Bronchial epithelial cell (primary cell): ENCODE results near the gene RCHY1. TPM values are rescaled to one million over a fixed set of nuclear protein-coding genes. Genes with fewer than 3 reads are reported as not detected.

Source experiments
- DNase-seq: peaks from one replicate; pipeline ENCODE4 v3.0.0-alpha.2; 2010; ENCODE audit warnings: low read depth
- FAIRE-seq: peaks from 2 replicates; lab custom pipeline; 2011; peaks lifted over from hg19 to GRCh38; lab: Jason Lieb, UNC
- H3K27me3 ChIP-seq: 2 replicates; pipeline ENCODE4 v1.5.1; 2011; ENCODE audit warnings: low read length; ENCODE audit not compliant: control insufficient read depth, insufficient read depth
- H3K36me3 ChIP-seq: 2 replicates; pipeline ENCODE4 v1.5.1; 2011; ENCODE audit warnings: low read length; ENCODE audit not compliant: control insufficient read depth, insufficient read depth
- H3K4me3 ChIP-seq: 2 replicates; pipeline ENCODE4 v1.5.1; 2011; ENCODE audit warnings: mild to moderate bottlenecking, low read depth, low read length, control low read depth
- total RNA-seq: library from RNA; depleted of rRNA; stranded (reverse); fragments of >200 nt; gene quantifications from 2 replicates; pipeline ENCODE4 v1.2.1, GENCODE V29; 2014
- TF ChIP-seq, protein P1 (sequence below): IDR thresholded peaks from 2 replicates; pipeline ENCODE4 v1.5.1; 2011; ENCODE audit warnings: mild to moderate bottlenecking, moderate library complexity, low read length, control low read depth, inconsistent platforms; ENCODE audit not compliant: insufficient read depth, severe bottlenecking

The RCHY1 gene
- total RNA-seq, 1 donor from 2014 or later: 22.6 TPM

DNA sequence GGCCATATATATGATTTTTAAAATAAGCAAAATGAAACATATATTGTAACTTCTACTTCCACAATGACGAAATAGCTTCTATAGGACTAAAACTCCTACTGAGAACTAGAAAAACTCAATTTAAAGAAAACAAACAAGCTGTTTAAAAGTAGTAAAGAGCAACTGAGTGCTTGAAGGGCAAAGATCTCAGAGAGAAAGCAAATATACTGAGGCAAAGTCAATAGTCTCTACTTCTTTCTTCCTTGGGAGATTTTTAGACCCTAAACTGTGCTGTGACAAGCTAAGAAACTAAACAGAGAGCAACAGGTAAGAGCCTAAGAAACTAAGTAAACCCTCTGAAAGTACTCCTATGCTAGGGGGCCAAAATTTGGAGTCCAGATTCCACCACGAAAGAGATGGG, 8.6 kb downstream of the RCHY1 start:
- FAIRE-seq (no peak), DNase-seq (no peak)
- no peak overlapping the region for H3K4me3 ChIP-seq
- peaks cover 4% of the 10 kb centered on the region for H3K36me3 ChIP-seq
- H3K27me3 ChIP-seq: no peaks in the 10 kb centered on the region
- TF ChIP-seq, protein P1, sequence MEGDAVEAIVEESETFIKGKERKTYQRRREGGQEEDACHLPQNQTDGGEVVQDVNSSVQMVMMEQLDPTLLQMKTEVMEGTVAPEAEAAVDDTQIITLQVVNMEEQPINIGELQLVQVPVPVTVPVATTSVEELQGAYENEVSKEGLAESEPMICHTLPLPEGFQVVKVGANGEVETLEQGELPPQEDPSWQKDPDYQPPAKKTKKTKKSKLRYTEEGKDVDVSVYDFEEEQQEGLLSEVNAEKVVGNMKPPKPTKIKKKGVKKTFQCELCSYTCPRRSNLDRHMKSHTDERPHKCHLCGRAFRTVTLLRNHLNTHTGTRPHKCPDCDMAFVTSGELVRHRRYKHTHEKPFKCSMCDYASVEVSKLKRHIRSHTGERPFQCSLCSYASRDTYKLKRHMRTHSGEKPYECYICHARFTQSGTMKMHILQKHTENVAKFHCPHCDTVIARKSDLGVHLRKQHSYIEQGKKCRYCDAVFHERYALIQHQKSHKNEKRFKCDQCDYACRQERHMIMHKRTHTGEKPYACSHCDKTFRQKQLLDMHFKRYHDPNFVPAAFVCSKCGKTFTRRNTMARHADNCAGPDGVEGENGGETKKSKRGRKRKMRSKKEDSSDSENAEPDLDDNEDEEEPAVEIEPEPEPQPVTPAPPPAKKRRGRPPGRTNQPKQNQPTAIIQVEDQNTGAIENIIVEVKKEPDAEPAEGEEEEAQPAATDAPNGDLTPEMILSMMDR: no peak

DNA sequence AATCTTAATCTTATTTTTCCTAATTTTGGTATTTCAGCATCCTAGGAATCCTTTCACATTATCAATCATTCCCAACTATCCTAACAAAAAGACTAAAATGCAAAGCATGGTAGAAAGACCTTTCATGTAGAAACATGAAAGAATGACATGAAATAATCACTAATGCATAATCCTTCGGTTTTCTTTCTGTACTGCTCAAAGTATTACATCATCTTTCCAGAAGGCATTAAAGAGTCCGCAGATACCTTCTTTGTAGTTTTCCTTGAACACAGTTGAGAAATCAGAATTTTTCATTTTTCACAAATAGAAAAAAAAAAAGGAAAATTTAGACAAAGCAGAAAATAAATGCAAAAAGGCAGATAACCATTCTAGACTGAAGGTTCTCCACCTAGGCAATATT, 11.5 kb downstream of the RCHY1 start:
- no peak overlapping the region for H3K4me3 ChIP-seq
- FAIRE-seq (no peak), DNase-seq (no peak)
- H3K27me3 ChIP-seq: no peaks in the 10 kb centered on the region
- TF ChIP-seq, protein P1: no peak
- peaks cover 4% of the 10 kb centered on the region for H3K36me3 ChIP-seq

DNA sequence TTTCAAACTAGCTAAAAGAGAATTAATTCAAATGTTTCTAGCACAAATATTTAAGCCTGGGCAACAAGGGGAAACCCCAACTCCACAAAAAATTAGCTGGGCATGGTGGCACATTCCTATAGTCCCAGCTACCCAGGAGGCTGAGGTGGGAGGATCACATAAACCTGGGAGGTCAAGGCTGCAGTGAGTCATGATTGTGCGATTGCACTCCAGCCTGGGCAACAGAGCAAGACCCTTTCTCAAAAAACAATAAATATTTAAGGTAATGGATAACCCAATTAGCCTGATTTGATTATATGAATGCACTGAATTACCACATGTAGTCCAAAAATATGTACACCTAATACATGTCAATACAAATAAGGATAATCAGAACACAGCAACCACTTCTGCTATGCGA, 14.3 kb downstream of the RCHY1 start:
- DNase-seq (no peak), FAIRE-seq (no peak)
- Histone ChIP-seq H3K4me3 (no peak overlapping the region), H3K27me3 (no peaks in the 10 kb centered on the region), H3K36me3 (peaks cover 2% of the 10 kb centered on the region)
- TF ChIP-seq, protein P1: no peak

DNA sequence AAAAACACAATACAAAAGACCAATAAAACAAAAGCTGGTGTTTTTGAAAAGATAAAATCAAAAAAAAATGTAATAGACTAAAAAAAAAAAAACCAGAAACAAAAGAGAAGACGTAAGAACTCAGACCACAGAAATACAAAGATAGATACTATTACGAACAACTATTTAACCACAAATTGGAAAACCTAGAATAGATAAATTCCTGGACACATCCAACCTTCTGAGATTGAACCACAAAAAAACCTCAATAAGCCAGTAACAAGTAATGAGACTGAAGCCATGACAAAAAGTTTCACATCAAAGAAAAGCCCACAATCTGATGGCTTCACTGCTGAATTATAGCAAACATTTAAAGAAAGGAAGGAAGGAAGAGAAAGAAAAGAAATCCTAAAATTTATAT, 16.2 kb downstream of the RCHY1 start:
- no peaks in the 10 kb centered on the region for H3K27me3 ChIP-seq
- FAIRE-seq (no peak), DNase-seq (no peak)
- H3K4me3 ChIP-seq: no peak overlapping the region
- TF ChIP-seq, protein P1: no peak
- H3K36me3 ChIP-seq: peaks cover 2% of the 10 kb centered on the region

DNA sequence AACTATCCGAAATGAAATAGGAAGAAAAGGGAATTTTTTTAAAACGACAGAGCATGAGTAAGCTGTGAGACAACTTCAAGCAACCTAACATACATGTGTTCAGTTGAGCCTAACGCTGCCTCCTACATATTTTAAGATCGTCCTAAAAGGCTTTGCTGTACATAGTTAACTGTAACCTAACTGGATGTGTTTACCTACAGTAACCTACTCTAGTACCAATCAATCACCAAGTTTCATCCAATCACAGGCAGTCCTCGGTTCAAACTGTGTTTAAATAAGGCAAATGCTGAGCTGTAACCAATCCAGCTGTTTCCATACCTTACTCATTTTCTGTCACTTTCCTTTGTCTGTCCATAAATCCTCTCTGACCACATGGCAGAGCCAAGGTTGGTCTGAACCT, 17.1 kb downstream of the RCHY1 start:
- Histone ChIP-seq H3K4me3 (no peak overlapping the region), H3K36me3 (peaks cover 2% of the 10 kb centered on the region), H3K27me3 (no peaks in the 10 kb centered on the region)
- peak; percentile 29 for DNase-seq
- FAIRE-seq: no peak
- TF ChIP-seq, protein P1: no peak

DNA sequence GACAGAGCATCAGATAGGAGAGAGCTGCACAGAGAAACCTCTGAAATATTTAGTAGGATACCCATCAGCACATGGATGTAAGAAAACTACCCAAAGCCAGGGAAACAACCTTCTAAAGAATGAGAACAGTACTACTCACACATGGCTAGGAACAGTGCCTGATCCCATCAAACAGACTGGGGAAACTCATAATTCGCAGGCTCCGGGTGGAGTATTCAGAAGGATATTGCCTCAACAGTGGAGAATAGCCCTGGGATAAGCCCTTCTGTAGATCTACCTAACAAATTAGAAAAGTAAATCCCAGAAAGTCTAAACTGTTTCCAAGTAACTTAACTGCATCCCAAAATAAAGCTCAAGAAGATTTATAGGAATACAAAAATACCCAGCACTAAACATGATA, 17.8 kb downstream of the RCHY1 start:
- H3K36me3 ChIP-seq: no peaks in the 10 kb centered on the region

More for the DNA sequence above, 17.8 kb downstream of the RCHY1 start:
- H3K27me3 ChIP-seq: no peaks in the 10 kb centered on the region
- no peak overlapping the region for H3K4me3 ChIP-seq
- TF ChIP-seq, protein P1: no peak
- DNase-seq (no peak), FAIRE-seq (no peak)
